H1 (cell line): ENCODE measurements around the gene PPP3R2. TPM values are rescaled to one million over a fixed set of nuclear protein-coding genes. Genes with fewer than 3 reads are reported as not detected.

Source experiments
- EP300 ChIP-seq, 2 experiments: IDR thresholded peaks; 1 replicate in 1 of 2; 2 replicates in 1 of 2; pipeline ENCODE4 v1.6.1; 2011 to 2012; ENCODE audit warnings: low read depth in 2 of 2, low read length in 2 of 2, mild to moderate bottlenecking in 2 of 2, borderline replicate concordance in 1 of 2, inconsistent platforms in 1 of 2, moderate library complexity in 1 of 2
- KDM5A ChIP-seq: fragments of 200-600 bp; IDR thresholded peaks from 2 replicates; pipeline ENCODE4 v1.7.1; 2012; ENCODE audit warnings: mild to moderate bottlenecking, low read length, inconsistent platforms, mixed read lengths
- NRF1 ChIP-seq: IDR thresholded peaks from 2 replicates; pipeline ENCODE4 v1.6.1; 2011; ENCODE audit warnings: mild to moderate bottlenecking, low read depth, low read length, improper control_type of control experiment
- POLR2A ChIP-seq, 2 experiments: IDR thresholded peaks; 1 replicate in 1 of 2; 2 replicates in 1 of 2; pipeline ENCODE4 v1.6.1; 2011; ENCODE audit warnings: low read depth in 2 of 2, low read length in 2 of 2, mild to moderate bottlenecking in 2 of 2; ENCODE audit errors: control extremely low read depth in 1 of 2
- ZNF274 ChIP-seq: IDR thresholded peaks from 2 replicates; pipeline ENCODE4 v1.7.0; 2012; ENCODE audit warnings: low read length, borderline replicate concordance; ENCODE audit errors: extremely low read depth
- polyA plus RNA-seq, 7 experiments: library from polyadenylated mRNA; depleted of rRNA in 3 of 7; stranded (reverse) in 5 of 7; unstranded in 2 of 7; fragments of >200 nt in 5 of 7; fragments of 200-250 nt in 2 of 7; gene quantifications; 1 replicate in 5 of 7; 2 replicates in 1 of 7; 4 replicates in 1 of 7; pipeline versions ENCODE4 v1.2.1 to v1.2.3, GENCODE V29; 2011 to 2013; ENCODE audit warnings: missing spikeins in 2 of 7, mixed read lengths in 2 of 7
- total RNA-seq: library from RNA; stranded (reverse); fragmentation: NEBNext Ultra II Directional; extraction: Animal tissue kit (Norgen Biotek cat#: 25700); gene quantifications from 2 replicates; pipeline ENCODE4 v1.2.1, GENCODE V29; 2021
- TF ChIP-seq, protein P1 (sequence below): IDR thresholded peaks from 2 replicates; pipeline ENCODE4 v1.6.1; 2012; ENCODE audit warnings: inconsistent platforms

PPP3R2 gene
- total and polyA plus RNA-seq, 2 of the 8 experiments (the other 6 are each of a cell fraction or from before 2014, with no cell fraction given): not detected

DNA sequence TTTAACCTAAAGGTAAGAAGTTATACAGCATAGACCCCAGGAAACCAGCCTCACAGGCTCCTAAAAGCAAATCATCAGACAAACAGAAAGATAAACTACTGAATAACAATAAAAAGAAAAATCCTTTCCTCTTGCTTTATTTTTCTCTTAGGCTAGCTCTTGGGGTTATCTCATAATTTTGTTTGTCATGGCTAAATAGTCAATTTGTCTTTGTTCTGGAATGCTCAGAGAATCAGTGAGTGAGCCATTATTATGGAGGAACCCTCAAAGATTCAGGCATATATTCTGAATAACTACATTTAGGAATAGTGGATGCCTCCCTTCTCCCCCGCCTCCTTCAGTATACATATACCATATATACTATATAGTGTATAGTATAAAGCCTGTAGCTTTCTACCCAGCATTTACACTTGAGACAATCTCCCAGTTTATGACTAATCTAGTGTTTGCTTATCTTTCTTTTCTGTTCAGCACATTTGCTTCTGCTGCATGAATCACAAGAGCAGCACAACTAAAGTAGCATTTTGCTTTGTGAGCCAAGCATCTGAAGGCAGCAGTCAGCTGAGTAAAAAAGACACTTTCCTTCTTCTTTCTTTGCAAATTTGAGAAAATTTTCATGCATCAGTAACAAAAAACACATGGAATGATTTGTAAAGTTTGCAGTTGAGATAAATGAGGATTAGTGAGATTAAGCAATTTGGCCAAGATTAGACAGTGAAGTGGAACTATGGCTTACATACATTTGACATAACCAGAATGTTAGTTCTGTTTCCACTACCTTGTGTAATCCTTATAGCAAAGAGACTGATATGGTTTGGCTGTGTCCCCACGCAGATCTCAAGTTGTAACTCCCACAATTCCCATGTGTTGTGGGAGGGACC is 45.3 kb upstream of the PPP3R2 start (continued):
- TF ChIP-seq ZNF274: no peak
- no peak for TF ChIP-seq POLR2A (IDR thresholded peaks at IDR 0.05; ENCODE audit: control extremely low read depth in 1 of 2, low read depth in 2 of 2, low read length in 2 of 2)
- no peak for TF ChIP-seq EP300 (IDR thresholded peaks at IDR 0.05; ENCODE audit: borderline replicate concordance in 1 of 2, low read depth in 2 of 2, low read length in 2 of 2)
- TF ChIP-seq, protein P1, sequence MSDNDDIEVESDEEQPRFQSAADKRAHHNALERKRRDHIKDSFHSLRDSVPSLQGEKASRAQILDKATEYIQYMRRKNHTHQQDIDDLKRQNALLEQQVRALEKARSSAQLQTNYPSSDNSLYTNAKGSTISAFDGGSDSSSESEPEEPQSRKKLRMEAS: no peak
- TF ChIP-seq NRF1: no peak
- TF ChIP-seq KDM5A: no peak
